RPMI7951 (cell line): ENCODE data around the gene BBX. TPM values are rescaled to one million over a fixed set of nuclear protein-coding genes. Genes with fewer than 3 reads are reported as not detected.

Source experiments
- DNase-seq: peaks from one replicate; pipeline ENCODE4 v3.0.0-alpha.2; 2012; ENCODE audit warnings: low read depth
- total RNA-seq: library from RNA; depleted of rRNA; stranded (reverse); fragments of >200 nt; shearing (Covaris generic); gene quantifications from 2 replicates; pipeline ENCODE4 v1.2.3, GENCODE V29; 2014

BBX gene
- total RNA-seq, 1 experiment from 2014 or later: 54.2 TPM

DNA sequence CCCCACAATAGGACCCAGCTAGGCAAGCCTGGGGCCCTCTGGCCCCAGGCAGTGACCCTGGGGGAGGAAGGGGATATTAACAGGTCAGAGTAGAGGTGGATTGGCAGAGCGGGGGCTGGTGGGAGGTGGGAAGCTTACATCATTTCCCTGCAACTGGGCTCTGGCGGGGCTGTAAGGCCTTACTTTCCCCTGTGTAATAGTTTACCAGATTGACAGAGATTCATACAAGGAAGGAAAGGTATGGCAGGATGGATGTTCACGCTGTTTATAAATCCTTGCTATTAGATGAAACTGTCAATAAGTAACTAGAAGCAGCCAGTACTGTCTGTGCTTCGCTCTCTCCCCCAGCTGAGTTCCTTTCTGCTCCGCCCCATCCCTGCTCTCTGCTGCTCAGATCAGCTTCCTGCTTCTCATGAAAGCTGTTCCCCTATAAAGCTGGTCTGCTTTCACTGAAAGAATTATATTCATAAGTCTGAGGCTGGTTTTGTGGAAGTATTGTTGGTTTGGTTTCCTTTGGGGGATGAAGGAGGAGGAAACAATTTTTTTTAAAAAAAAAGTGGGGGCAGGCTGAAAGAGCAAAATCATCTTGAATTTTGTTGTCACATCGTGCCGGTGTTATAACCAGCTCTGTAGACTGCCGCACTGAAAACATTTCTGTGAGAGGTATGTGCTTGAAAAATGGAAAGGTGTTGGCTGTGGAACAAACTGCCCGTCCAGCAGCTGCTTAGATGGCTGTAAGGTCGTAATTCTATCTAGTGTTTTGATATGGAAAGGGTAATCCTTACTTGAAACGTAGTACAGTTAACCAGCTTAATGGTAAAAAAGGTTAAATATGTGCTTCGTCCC, 76.4 kb downstream of the BBX start:
- DNase-seq: peak; percentile 53

DNA sequence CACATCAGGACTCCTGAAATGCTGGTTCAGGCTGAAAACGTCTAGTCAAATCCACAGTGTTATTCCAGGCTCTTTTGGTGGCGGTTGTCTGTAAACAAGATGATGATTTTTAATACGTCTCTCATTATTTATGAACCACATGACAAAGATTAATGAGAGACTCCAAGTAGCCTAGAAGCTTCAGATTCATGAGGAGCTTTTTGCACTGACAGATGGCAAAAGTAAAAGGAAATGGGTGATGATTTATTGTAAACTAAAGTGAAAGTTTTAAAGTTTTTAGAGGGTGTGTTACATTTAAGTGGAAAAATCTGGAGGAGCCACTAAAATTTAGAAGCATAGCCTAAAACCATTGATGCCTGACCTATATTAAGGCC, 77.0 kb downstream of the BBX start:
- peak; percentile 10 for DNase-seq

DNA sequence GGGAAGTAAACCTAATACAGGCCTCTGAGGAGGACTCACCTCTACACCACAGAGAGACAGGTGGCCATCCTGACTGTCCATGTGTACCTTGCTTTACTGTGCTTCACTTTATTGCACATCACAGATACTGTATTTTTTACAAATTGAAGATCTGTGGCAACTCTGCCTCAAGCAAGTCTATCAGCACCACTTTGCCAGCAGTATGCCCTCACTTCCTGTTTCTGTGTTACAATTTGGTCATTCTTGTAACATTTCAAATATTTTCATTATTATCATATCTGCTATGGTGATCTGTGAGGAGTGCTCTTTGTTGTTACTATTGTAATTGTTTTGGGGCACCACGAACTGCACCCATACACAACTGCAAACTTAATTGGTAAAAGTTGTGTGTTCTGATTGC, 78.0 kb downstream of the BBX start:
- DNase-seq: no peak

DNA sequence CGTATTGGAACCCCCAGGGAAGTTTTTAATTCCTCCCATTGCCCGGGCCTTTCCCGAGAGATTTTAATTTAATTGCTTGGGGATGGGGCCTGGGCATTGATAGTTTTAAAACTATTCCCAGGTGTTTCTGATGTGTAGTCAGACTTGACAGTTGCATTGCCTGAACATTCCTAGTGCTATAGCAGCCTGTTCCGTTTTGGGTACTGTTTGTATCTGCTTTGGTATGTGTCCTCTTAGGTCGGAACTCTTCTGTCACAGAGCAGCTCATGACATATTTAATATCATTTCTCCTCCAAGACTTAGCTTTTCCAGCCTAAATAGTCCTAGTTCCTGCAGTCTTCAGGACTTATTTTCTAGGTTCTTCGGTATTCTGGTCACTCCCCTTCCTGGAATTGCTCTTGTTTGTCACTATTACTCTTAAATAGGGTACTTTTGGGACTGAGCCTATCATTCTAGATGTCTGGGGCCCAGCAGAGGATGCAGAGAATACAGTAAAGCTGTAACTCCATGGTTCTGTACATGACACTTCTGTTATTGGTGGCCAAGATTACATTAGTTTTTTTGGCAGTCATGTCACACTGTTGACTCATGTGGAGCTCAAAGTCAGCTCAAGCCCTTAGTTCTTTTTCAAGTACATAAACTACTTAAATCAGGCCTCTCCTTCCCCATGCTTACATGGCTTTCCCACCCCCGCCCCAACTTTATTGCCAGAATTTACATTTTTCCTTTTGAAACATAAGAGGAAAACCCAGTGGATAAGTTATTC, 81.5 kb downstream of the BBX start:
- DNase-seq: peak; percentile 13

DNA sequence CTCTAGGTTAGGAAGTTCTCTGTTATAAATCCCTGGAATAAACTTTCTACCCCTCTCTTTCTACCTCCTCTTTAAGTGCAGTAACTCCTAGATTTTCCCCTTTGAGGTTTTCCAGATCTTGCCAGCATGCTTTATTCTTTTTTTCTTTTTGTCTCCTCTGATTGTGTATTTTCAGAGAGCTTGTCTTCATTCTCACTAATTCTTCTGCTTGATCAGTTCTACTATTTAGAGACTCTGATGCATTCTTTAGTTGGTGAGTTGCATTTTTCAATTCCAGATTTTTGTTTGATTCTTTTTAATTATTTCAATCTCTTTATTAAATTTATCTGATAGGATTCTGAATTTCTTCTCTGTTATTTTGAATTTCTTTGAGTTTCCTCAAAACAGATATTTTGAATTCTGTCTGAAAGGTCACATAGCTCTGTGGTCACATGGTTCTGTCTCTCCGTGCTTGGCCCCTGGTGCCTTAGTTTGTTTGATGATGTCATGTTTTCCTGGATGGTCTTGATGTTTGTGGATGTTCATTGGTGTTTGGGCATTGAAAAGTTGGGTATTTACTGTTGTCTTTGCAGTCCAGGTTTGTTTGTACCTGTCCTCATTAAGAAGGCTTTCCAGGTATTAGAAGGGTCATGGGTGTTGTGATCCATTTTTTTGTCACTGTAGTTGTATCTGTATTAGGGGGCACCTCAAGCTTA, 89.2 kb downstream of the BBX start:
- no peak for DNase-seq

DNA sequence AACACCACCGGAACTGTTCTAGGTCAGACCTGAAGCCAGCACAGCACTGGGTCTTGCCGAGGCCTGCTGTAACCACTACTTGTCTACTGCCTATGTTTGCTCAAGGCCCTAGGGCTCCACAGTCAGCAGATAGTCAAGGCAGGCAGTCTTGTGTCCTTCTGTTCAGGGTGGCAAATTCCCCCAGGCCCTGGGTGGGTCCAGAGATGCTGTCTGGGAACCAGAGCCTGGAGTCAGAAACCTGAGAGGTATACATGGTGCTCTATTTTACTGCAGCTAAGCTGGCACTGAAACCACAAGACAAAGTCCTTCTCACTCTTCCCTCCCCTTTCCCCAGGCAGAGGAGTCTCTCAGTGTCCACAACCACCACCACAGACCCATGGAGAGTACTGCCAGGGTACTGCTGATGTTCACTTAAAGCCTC, 89.9 kb downstream of the BBX start:
- DNase-seq: no peak

DNA sequence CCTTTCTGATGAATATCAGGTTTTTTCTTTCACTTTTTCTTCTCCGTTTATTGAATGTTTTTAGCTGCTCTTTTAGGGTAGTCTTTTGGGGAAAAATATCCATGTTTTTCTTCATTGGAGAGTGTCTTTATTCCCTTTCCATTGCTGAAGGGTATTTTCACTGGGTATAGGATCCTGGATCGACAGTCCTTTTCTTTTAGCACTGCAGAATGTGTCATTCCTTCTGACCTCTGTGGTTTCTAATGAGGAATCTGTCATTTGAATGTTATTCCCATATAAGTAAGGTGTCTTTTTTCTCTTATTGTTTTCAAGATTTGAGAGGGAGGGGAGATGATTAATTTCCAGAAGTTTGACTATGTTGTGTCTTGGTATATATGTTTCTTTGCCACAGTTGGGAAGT, 96.8 kb downstream of the BBX start:
- DNase-seq: peak; percentile 46

DNA sequence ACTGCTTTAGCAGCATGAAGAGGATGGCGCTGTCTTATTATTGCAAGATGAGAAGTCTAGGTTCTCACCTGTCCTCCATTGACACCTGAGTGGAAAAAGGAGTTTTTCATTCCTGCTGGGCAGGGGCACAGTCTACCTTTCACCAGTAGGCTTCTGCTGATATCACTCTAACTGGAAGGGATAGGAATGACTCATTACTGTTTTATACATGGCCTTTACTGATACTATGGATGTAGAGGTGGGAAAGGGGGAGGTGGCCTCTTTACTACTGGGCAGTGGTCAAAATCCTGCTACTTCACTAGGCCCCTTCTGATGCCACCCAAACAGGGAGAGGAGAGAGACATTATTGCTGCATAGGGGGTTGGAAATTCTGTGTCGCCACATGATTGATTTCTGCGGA, 97.8 kb downstream of the BBX start:
- no peak for DNase-seq

DNA sequence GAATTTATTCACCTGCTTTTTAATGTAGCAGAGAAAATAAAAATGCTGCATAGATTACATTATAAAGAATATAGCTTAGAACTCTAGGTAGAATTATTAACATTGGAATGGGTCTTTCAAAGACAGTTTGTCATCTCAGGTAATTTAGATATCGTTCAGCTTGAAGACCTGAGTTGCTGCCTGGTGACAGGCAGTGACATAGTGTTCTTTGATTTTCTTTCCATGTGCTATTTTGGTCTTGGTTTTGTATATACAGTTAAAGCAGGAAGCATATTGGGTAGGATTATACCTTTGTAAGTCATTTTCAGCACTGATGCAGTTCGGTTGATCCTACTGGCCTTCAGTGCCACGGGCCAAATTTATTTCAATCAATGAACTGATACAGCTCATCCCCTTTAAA, 98.7 kb downstream of the BBX start:
- DNase-seq: no peak

DNA sequence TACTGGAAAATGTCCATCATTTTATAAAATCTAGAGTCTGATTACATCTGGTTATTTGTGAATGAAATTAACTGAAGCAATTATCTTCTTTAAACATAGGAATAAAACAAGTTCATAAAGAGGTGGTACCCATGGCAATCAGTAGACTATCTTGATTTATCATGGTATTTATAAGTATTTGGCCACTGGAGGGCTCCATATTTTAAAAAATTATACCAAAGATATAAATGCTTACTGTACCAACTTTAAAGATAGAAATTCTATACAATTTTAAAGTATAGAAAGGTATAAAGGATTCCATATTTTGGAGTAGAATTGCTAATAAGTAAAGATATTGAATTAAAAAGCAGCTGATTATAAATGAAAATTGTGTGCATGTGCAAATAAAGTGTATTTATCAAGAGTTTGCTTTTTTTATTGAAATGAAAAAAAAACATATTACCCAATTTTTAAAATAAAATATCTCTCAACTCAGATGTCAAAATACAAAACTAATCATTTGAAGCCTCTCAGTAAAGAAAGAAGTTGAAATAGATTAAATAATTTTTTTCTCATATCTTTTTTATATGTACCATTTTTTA, 105.3 kb downstream of the BBX start:
- DNase-seq: no peak

DNA sequence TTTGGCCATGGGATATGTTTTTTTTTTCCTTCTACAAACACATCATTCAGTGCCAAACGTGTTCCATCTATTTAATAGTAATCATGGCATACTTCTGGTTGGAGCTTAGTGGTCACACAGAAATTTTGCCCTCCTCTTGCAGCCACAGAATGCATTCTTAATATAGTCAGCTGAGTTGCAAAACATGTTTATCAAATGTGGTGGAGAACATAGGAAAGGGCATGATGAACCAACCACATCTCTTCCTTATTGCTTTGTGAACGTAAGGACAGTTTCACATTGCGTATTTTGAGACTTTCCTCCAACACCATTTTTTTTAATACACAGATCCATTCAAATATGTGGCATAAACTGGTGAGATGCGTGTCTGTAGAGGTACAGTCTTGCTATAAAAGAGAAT, 106.8 kb downstream of the BBX start:
- DNase-seq: no peak

DNA sequence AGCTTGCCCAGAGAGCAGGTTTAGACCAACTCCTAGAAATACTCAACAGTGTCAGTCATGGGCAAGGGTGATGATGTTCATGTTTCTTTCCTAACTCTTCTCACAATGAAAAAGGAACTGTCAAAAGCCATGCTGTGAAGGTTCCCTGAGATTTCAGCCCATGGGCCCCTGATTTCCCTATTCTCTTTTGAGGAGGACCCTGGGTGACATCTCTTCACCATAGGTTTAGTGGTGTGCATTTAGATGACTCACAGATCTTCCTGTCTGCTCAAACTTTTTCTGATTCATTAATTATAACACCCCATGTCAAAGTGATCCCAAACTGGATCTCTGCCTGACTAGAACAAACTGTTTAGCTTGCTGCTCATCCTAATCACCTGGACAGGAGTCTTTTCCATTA, 108.0 kb downstream of the BBX start:
- DNase-seq: peak; percentile 13

DNA sequence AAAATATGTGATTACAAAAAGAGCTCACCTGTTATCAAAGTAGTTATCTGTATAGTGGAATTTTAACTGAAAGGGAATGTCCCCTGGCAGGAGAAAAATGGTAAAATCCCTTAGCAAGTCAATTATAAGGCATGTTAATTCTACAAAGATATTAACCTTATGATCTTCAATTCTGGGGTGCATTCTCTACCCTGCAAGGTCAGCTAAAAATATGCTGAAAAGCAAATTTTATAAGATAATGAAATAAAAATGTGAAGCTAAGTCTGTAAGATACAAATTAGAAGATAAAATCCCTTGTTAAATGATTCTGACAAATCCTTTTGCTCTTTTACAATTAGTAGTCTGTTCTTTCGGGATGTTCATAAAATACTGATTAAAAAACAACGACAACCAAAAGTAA, 109.8 kb downstream of the BBX start:
- no peak for DNase-seq

DNA sequence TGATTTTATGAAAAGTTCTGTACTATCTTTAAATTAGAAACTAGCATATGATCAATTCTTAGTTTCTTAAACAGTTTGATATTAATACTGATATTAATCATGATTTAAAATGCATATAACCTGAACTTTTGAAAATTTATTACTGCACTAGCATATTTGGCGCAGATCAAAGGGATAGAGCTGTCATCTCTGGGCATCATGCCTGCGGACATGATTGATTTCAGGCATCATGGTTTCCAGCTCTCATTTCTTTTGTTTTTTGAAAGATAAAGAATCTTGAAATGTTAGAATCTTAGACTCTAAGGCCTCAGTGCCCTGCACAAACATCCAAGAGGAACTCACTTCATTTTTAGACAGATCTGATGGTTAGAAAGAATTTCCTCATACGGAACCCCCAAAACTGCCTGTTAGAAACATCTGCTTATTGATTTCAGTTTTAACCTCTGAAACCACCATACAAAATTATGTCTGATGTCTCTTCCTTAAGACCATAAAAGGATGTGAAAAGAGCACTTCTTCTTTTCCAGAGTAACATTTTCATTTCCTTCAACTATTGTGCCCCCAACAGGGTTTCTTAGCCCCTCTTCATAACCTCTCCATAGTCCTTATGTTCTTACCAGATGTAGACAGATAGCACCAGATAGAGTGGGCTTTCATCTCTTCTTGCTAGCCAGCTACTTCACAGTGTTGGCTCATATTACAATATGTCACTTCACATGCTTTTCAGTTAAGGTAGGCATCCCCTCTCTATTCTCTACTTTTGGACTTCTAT, 110.8 kb downstream of the BBX start:
- DNase-seq: no peak

DNA sequence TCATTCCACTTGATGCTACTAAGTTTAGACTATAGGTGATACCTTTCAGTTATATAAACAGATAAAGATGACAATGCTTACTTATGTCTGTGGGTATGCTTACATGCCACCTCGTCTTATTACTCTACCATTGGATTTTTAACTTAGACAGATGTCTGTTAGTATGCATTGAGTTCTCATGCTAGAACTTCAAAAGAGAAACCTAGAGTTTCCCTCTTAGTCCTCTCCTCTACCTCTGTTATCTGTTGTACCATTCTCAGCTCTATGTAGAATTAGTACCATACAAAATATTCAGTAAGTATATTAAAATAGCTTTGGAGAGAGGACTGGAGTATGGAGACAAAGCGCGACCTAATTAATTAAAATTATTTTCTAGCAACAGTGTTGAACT, 111.3 kb downstream of the BBX start:
- DNase-seq: no peak

DNA sequence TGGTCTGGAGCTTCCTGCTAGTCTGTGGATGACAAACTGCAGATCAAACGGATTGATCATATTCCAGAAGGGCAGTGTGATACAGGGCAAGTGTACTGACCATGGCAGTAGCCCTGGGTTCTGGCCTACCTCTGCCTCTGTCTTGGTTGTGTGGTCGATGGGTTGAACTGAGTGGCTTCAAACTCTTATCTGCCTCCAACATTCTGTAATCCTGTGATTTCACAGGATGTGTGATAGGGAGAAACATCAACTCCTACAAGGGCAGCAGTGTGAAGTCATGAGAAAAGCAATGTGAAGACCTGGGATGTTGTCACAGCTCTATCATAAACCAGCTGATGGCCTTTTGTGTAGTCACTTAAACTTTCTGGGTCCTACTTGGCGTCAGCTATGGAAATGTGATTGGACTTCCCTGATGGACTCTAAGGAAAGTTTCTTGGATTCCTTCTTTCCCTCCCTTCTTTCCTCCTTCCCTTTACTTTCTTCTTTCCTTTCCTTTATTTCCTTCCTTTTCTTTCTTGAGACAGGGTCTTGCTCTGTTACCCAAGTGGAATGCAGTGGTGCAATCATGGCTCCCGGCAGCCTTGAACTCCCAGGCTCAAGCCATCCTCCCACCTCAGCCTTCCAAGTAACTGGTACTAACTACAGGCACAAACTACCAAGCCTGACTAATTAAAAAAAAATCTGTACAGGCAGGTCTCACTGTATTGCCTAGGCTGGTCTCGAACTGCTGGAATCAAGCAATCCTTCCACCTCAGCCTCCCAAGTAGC, 114.8 kb downstream of the BBX start:
- DNase-seq: no peak

DNA sequence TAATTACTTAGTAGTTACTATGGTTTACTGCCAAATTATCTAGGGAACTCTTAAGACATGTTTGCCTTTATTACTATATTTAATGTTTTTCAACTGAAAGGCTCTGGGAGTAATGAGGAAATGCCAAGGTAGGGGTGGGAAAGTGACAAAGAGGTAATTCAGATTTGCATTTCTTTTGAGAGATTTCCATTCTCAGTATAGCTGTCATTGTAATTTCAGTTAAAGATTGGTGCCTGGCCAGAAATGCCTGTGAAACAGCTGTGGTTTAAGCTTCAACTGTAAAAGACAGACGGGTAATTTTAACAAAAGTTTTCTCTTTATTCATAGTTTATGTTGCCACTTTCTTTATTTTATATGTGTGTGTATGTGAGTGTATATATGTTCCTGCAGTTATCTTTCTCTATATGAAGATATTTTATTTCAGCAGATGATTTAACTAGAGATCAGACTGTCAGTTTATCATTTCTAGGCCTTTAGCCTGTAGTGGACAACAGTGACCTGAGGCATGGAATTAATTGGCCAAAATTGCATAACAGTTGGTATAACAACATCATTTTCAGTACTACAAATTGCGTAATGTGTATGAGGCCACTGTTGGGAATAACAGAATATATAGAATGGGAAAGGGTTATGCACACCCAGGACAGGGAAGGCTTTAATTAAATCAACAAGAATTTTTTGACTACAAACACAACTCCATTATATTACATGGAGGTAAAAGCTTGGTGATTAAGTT, 119.0 kb downstream of the BBX start:
- DNase-seq: peak; percentile 24

DNA sequence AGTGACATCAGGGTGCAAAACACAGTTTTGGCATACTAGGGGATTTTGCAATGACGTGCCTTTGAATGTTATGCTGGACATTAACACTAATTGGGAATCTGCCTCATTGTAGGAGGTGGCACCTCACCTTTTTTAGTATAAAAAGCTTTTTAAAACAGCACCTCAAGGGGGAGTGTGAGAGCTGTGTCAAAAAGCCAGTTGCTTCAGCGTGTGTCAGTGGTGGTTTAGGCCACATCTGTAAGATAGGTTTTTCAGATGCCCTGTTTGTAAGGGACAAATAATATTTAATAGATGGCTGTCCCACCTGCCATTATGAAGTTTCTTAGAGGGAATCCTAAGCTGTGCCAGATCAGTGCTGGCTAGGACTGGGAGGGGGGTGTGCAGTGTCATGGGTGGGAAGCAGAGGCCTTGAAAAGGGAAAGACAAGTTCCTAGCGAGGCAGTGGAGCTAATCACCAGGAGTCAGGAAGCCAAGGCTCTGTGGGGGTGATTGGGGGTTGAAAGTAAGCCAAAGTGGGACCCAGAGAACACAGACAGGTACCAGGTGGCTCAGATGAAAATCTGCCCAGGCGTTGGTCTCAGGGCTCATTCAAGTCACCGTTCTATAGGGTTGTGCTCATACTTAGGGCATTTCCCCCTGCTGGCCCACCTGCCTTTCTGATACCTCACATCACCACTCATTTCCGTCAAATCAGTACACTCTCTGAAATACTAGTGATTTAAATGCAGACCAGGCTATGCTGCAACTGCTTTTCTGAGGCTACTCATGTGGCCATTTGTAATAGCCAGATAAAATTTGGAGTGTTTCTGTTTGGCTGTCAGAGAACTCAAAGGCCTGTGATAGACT, 120.5 kb downstream of the BBX start:
- DNase-seq: no peak

DNA sequence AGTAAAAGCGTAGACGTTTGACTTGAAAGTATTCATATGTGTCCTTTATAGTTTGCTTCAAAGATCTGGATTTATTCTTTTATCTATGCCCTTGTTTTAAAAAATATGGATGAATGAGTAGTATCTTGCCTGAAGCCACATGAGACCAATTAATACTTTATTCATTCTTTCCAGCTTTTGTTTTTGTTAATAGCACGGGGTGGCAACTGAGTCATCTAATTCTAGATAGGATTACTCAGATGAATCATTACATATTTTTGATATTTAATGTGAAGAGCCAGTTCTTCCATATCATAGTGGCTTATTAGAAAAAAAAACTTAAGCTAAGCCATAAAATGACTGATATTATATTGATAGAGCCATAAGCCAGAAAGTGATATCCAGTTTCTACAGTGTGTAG, 121.9 kb downstream of the BBX start:
- no peak for DNase-seq
